ENCODE results near the gene DDHD1. TPM values are rescaled to one million over a fixed set of nuclear protein-coding genes. Genes with fewer than 3 reads are reported as not detected.

The DDHD1 gene
- total RNA-seq, 1 donor from 2014 or later = 14.5 TPM

GRCh38 chr14:53034688-53035230 lies 118.4 kb downstream of the DDHD1 start:
- H3K4me3 ChIP-seq (ENCODE audit: insufficient read depth, low read depth, low read length) = no peak overlapping the region
- peaks cover 2% of the 10 kb centered on the region for H3K9me3 Mint-ChIP-seq (ENCODE audit: unreplicated experiment)
- H3K27me3 ChIP-seq (ENCODE audit: insufficient read depth, low read length) = no peaks in the 10 kb centered on the region
- peaks cover 14% of the 10 kb centered on the region for H3K4me1 ChIP-seq (ENCODE audit: insufficient read depth, low read length)
- no peaks in the 10 kb centered on the region for H3K36me3 ChIP-seq (ENCODE audit: insufficient read depth, low read length)
- H3K9me3 ChIP-seq (ENCODE audit: insufficient read depth, low read depth, low read length) = no peaks in the 10 kb centered on the region
- H3K36me3 Mint-ChIP-seq (ENCODE audit: low read depth, unreplicated experiment) = peaks cover 7% of the 10 kb centered on the region
- no peaks in the 10 kb centered on the region for H3K27me3 Mint-ChIP-seq (ENCODE audit: low read depth, unreplicated experiment)
- H3K79me2 ChIP-seq (ENCODE audit: insufficient read depth, low read length) = no peaks in the 10 kb centered on the region
- H3K27ac ChIP-seq (ENCODE audit: low read depth, low read length) = no peak overlapping the region
- H3K27ac Mint-ChIP-seq (ENCODE audit: unreplicated experiment) = no peak overlapping the region
- no peak overlapping the region for H3K4me3 Mint-ChIP-seq (ENCODE audit: unreplicated experiment)
- peaks cover 51% of the 10 kb centered on the region for H3K4me1 Mint-ChIP-seq (ENCODE audit: low read depth, unreplicated experiment)
- H4K20me1 ChIP-seq (ENCODE audit: insufficient read depth, low read length) = no peaks in the 10 kb centered on the region
- TF ChIP-seq EZH2 (IDR thresholded peaks at IDR 0.05; ENCODE audit: insufficient read depth, low read length) (no peak), CTCF (IDR thresholded peaks at IDR 0.05; ENCODE audit: insufficient read depth, low read depth, low read length) (no peak)
- H2AFZ ChIP-seq (ENCODE audit: low read depth, low read length) = no peak overlapping the region
- H3K9ac ChIP-seq (ENCODE audit: low read length) = no peak overlapping the region
- no peak for FAIRE-seq
- no peak overlapping the region for H3K4me2 ChIP-seq (ENCODE audit: low read length)
- no peak for DNase-seq (ENCODE audit: low read depth)

- no peaks in the 10 kb centered on the region for H4K20me1 ChIP-seq (ENCODE audit: insufficient read depth, low read length)
- TF ChIP-seq CTCF (IDR thresholded peaks at IDR 0.05; ENCODE audit: insufficient read depth, low read depth, low read length) (no peak), EZH2 (IDR thresholded peaks at IDR 0.05; ENCODE audit: insufficient read depth, low read length) (no peak)
- no peaks in the 10 kb centered on the region for H3K9me3 ChIP-seq (ENCODE audit: insufficient read depth, low read depth, low read length)
- no peak overlapping the region for H3K27ac ChIP-seq (ENCODE audit: low read depth, low read length)
- H3K9ac ChIP-seq (ENCODE audit: low read length) = no peak overlapping the region
- Mint-ChIP-seq H3K36me3 (ENCODE audit: low read depth, unreplicated experiment) (peaks cover 6% of the 10 kb centered on the region), H3K27ac (ENCODE audit: unreplicated experiment) (no peak overlapping the region), H3K4me3 (ENCODE audit: unreplicated experiment) (no peak overlapping the region), H3K27me3 (ENCODE audit: low read depth, unreplicated experiment) (no peaks in the 10 kb centered on the region), H3K4me1 (ENCODE audit: low read depth, unreplicated experiment) (peaks cover 47% of the 10 kb centered on the region), H3K9me3 (ENCODE audit: unreplicated experiment) (peaks cover 2% of the 10 kb centered on the region)
- H3K4me3 ChIP-seq (ENCODE audit: insufficient read depth, low read depth, low read length) = no peak overlapping the region
- FAIRE-seq = no peak
- H3K36me3 ChIP-seq (ENCODE audit: insufficient read depth, low read length) = no peaks in the 10 kb centered on the region
- no peak for DNase-seq (ENCODE audit: low read depth)
- no peak overlapping the region for H3K4me2 ChIP-seq (ENCODE audit: low read length)
- no peak overlapping the region for H2AFZ ChIP-seq (ENCODE audit: low read depth, low read length)
- H3K79me2 ChIP-seq (ENCODE audit: insufficient read depth, low read length) = no peaks in the 10 kb centered on the region
- H3K4me1 ChIP-seq (ENCODE audit: insufficient read depth, low read length) = peaks cover 14% of the 10 kb centered on the region
- no peaks in the 10 kb centered on the region for H3K27me3 ChIP-seq (ENCODE audit: insufficient read depth, low read length)
Observed at GRCh38 chr14:53034036-53034435, 119.1 kb downstream of the DDHD1 start.

- H2AFZ ChIP-seq (ENCODE audit: low read depth, low read length) = no peak overlapping the region
- no peak overlapping the region for H3K4me3 ChIP-seq (ENCODE audit: insufficient read depth, low read depth, low read length)
- TF ChIP-seq CTCF (IDR thresholded peaks at IDR 0.05; ENCODE audit: insufficient read depth, low read depth, low read length) (no peak), EZH2 (IDR thresholded peaks at IDR 0.05; ENCODE audit: insufficient read depth, low read length) (no peak)
- no peaks in the 10 kb centered on the region for H3K9me3 ChIP-seq (ENCODE audit: insufficient read depth, low read depth, low read length)
- H3K4me3 Mint-ChIP-seq (ENCODE audit: unreplicated experiment) = no peak overlapping the region
- H3K36me3 Mint-ChIP-seq (ENCODE audit: low read depth, unreplicated experiment) = peaks cover 4% of the 10 kb centered on the region
- H3K9ac ChIP-seq (ENCODE audit: low read length) = no peak overlapping the region
- no peaks in the 10 kb centered on the region for H3K79me2 ChIP-seq (ENCODE audit: insufficient read depth, low read length)
- peak overlapping the region; percentile 44 for H3K27ac Mint-ChIP-seq (ENCODE audit: unreplicated experiment)
- H3K36me3 ChIP-seq (ENCODE audit: insufficient read depth, low read length) = no peaks in the 10 kb centered on the region
- no peak for DNase-seq (ENCODE audit: low read depth)
- peaks cover 2% of the 10 kb centered on the region for H3K9me3 Mint-ChIP-seq (ENCODE audit: unreplicated experiment)
- H3K4me2 ChIP-seq (ENCODE audit: low read length) = peak overlapping the region; percentile 58
- no peaks in the 10 kb centered on the region for H4K20me1 ChIP-seq (ENCODE audit: insufficient read depth, low read length)
- no peaks in the 10 kb centered on the region for H3K27me3 Mint-ChIP-seq (ENCODE audit: low read depth, unreplicated experiment)
- no peak overlapping the region for H3K27ac ChIP-seq (ENCODE audit: low read depth, low read length)
- H3K27me3 ChIP-seq (ENCODE audit: insufficient read depth, low read length) = no peaks in the 10 kb centered on the region
- peaks cover 14% of the 10 kb centered on the region for H3K4me1 ChIP-seq (ENCODE audit: insufficient read depth, low read length)
- FAIRE-seq = no peak
- peaks cover 47% of the 10 kb centered on the region for H3K4me1 Mint-ChIP-seq (ENCODE audit: low read depth, unreplicated experiment)
Observed at GRCh38 chr14:53032838-53033390, 120.2 kb downstream of the DDHD1 start.

Data from astrocyte (in vitro differentiated cells and primary cell).